Fibroblast of lung (primary cell): ENCODE measurements around the gene IGSF21.

Source experiments
- CTCF ChIP-seq, 2 donors: IDR thresholded peaks in 1 of 2; conservative IDR thresholded peaks in 1 of 2; 1 replicate in 1 of 2; 2 replicates in 1 of 2; pipeline ENCODE4 v1.5.1; 2011 to 2012; ENCODE audit warnings: low read length in 2 of 2, control low read depth in 1 of 2, inconsistent platforms in 1 of 2, low read depth in 1 of 2, mild to moderate bottlenecking in 1 of 2
- EZH2 ChIP-seq: IDR thresholded peaks from 2 replicates; pipeline ENCODE4 v1.5.1; 2012; ENCODE audit warnings: low read length, control low read depth, mild to moderate bottlenecking; ENCODE audit errors: missing control alignments

GRCh38 chr1:18178111-18178510, 70.5 kb downstream of the IGSF21 start:
- TF ChIP-seq CTCF (conservative IDR thresholded peaks at IDR 0.05 in 1 of 2, IDR thresholded peaks at IDR 0.05 in 1 of 2; ENCODE audit: low read depth in 1 of 2, low read length in 2 of 2) (no peak), EZH2 (no peak)
